Peyer's patch (tissue), 4 donors: ENCODE data around the gene ATP5PO. TPM values are rescaled to one million over a fixed set of nuclear protein-coding genes. Genes with fewer than 3 reads are reported as not detected.
"Not testable (repeated sequence)": the region's sequence is repeated elsewhere in the genome, so short reads cannot be mapped to it uniquely, and the experiment has no call there.

Source experiments
- DNase-seq, 3 donors: peaks; one replicate each; pipeline ENCODE4 v3.0.0-alpha.2; 2017 to 2019
- H3K27ac ChIP-seq, 4 donors: fragments of 200-600 bp; sonication (generic); one replicate each; pipeline ENCODE4 v1.5.1; 2016 to 2019
- H3K27me3 ChIP-seq, 2 donors: fragments of 200-600 bp; sonication (generic); one replicate each; pipeline ENCODE4 v1.5.1; 2019
- H3K36me3 ChIP-seq, 3 donors: fragments of 200-600 bp; sonication (generic); one replicate each; pipeline ENCODE4 v1.5.1; 2016 to 2019
- H3K4me1 ChIP-seq, 4 donors: fragments of 200-600 bp; sonication (generic); one replicate each; pipeline ENCODE4 v1.5.1; 2016 to 2019
- H3K4me3 ChIP-seq, 4 donors: fragments of 200-600 bp; sonication (generic); 1 replicate in 3 of 4; 2 replicates in 1 of 4; pipeline ENCODE4 v1.5.1; 2016 to 2019; ENCODE audit warnings: mild to moderate bottlenecking in 1 of 4
- H3K9me3 ChIP-seq, 4 donors: fragments of 200-600 bp; sonication (generic); one replicate each; pipeline ENCODE4 v1.5.1; 2016 to 2019; ENCODE audit warnings: mild to moderate bottlenecking in 1 of 4
- CTCF ChIP-seq, 6 experiments: fragments of 450-650 bp in 4 of 6; fragments of 200-600 bp in 2 of 6; sonication (generic) in 1 of 6; IDR thresholded peaks; one replicate each; pipeline ENCODE4 v1.5.1; 2017 to 2019; ENCODE audit warnings: antibody characterized with exemption in 6 of 6, mild to moderate bottlenecking in 3 of 6, moderate library complexity in 1 of 6
- POLR2A ChIP-seq, 2 donors: fragments of 450-650 bp; IDR thresholded peaks; one replicate each; pipeline ENCODE4 v1.5.1; 2017; ENCODE audit warnings: antibody characterized with exemption in 2 of 2, mild to moderate bottlenecking in 2 of 2, moderate library complexity in 2 of 2
- total RNA-seq, 4 donors: library from RNA; depleted of rRNA; stranded (reverse); fragments of >200 nt; gene quantifications; one replicate each; pipeline ENCODE4 v1.1.0, GENCODE V29; 2016

Gene ATP5PO
- total RNA-seq, 4 donors from 2014 or later = 178 to 291 (median 203) TPM

- Histone ChIP-seq H3K4me1 (no peaks in the 10 kb centered on the region), H3K9me3 (no peaks in the 10 kb centered on the region), H3K36me3 (no peaks in the 10 kb centered on the region), H3K27ac (no peak overlapping the region), H3K4me3 (no peak overlapping the region), H3K27me3 (no peaks in the 10 kb centered on the region)
- no peak for DNase-seq
- TF ChIP-seq POLR2A (IDR thresholded peaks at IDR 0.05) = no peak
- no peak for TF ChIP-seq CTCF (IDR thresholded peaks at IDR 0.05)
Measured at GRCh38 chr21:33871171-33871570, 44.4 kb downstream of the ATP5PO start.

DNA sequence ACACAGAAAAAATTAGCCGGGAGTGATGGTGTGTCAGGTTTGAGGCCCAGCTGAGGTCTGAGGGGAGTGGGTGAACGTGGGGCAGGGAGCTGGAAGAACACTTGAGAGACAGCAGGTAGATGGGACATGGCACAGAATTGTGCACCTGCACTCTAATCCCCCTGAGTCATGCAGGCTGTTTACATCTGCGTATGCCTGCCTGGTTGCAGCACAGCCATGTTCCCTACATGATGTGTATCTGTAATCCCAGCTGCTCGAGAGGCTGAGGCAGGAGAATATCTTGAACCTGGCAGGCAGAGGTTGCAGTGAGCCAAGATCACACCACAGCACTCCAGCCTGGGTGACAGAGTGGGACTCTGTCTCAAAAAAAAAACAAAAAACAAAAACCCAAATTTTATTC, 44.8 kb downstream of the ATP5PO start:
- H3K27me3 ChIP-seq = no peaks in the 10 kb centered on the region
- no peaks in the 10 kb centered on the region for H3K9me3 ChIP-seq
- no peak overlapping the region for H3K27ac ChIP-seq
- TF ChIP-seq CTCF (IDR thresholded peaks at IDR 0.05) (no peak), POLR2A (IDR thresholded peaks at IDR 0.05) (no peak)
- DNase-seq = no peak
- H3K36me3 ChIP-seq = no peaks in the 10 kb centered on the region
- no peak overlapping the region for H3K4me3 ChIP-seq
- no peaks in the 10 kb centered on the region for H3K4me1 ChIP-seq

- H3K4me3 ChIP-seq = no peak overlapping the region
- no peaks in the 10 kb centered on the region for H3K4me1 ChIP-seq
- no peaks in the 10 kb centered on the region for H3K36me3 ChIP-seq
- no peaks in the 10 kb centered on the region for H3K27me3 ChIP-seq
- H3K9me3 ChIP-seq = no peaks in the 10 kb centered on the region
- TF ChIP-seq CTCF (IDR thresholded peaks at IDR 0.05) (no peak), POLR2A (IDR thresholded peaks at IDR 0.05) (no peak)
- DNase-seq = no peak
- no peak overlapping the region for H3K27ac ChIP-seq
Measured at GRCh38 chr21:33869873-33870272, 45.7 kb downstream of the ATP5PO start.

GRCh38 chr21:33867868-33868267, 47.7 kb downstream of the ATP5PO start:
- not testable (repeated sequence) for H3K36me3 ChIP-seq, H3K27ac ChIP-seq, H3K27me3 ChIP-seq, H3K4me3 ChIP-seq, H3K4me1 ChIP-seq, H3K9me3 ChIP-seq, DNase-seq

DNA sequence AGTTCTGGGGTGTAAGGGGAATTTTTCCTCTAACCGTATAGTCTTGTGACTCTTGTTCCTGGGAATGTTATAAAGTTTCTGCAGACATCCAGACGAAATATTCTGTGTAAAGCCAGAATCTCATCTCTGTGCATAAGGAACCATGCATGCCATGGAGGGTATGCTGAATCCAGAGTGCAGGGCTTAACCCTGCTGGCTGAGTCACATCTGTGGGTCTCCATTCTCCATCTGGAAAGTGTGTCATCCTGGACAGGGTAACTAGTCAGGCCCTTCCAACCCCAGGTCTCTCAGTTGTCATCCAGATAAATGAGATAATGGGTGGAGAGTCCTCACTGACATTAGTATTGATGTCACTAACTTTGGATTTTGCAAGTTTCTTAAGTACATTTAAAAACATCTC, 48.8 kb downstream of the ATP5PO start:
- Histone ChIP-seq H3K4me3 (no peak overlapping the region), H3K4me1 (no peaks in the 10 kb centered on the region), H3K27me3 (no peaks in the 10 kb centered on the region), H3K36me3 (no peaks in the 10 kb centered on the region), H3K27ac (no peak overlapping the region), H3K9me3 (no peaks in the 10 kb centered on the region)
- TF ChIP-seq POLR2A (IDR thresholded peaks at IDR 0.05) (no peak), CTCF (IDR thresholded peaks at IDR 0.05) (no peak)
- no peak for DNase-seq

GRCh38 chr21:33865996-33866575, 49.5 kb downstream of the ATP5PO start:
- H3K27ac ChIP-seq = no peak overlapping the region

More at GRCh38 chr21:33865996-33866575, 49.5 kb downstream of the ATP5PO start:
- no peak overlapping the region for H3K4me3 ChIP-seq
- TF ChIP-seq CTCF (IDR thresholded peaks at IDR 0.05) (no peak), POLR2A (IDR thresholded peaks at IDR 0.05) (no peak)
- no peak for DNase-seq
- no peaks in the 10 kb centered on the region for H3K27me3 ChIP-seq
- no peaks in the 10 kb centered on the region for H3K36me3 ChIP-seq
- H3K4me1 ChIP-seq = no peaks in the 10 kb centered on the region
- H3K9me3 ChIP-seq = no peaks in the 10 kb centered on the region
